A549 (cell line): ENCODE data around the gene DHX29. TPM values are rescaled to one million over a fixed set of nuclear protein-coding genes. Genes with fewer than 3 reads are reported as not detected.

Experiments used
- ATAC-seq, 2 experiments: fragments of 200-7000 bp in 1 of 2; fragments of >200 bp in 1 of 2; cut with Nextera tagmentation in 1 of 2; cut with Tn5 transposase in 1 of 2; 3 replicates each; pipeline versions ENCODE4 v1.8.0 to v1.9.1; 2018 to 2020; ENCODE audit warnings: mild to moderate bottlenecking in 1 of 2, moderate library complexity in 1 of 2
- CTCF ChIA-PET: fragments of 300-600 bp; sonication (Branson Sonifier 250); formaldehyde crosslinking; extraction: SDS; loops from one replicate; lab custom pipeline; 2021; ENCODE audit warnings: antibody characterized with exemption, inconsistent platforms; lab: Yijun Ruan, JAX
- POLR2A ChIA-PET: fragments of 350-600 bp; formaldehyde crosslinking; extraction: SDS; loops from one replicate; lab custom pipeline; 2021; ENCODE audit warnings: antibody characterized with exemption, inconsistent platforms; lab: Yijun Ruan, JAX
- DNase-seq, 2 experiments: peaks; one replicate each; pipeline versions ENCODE4 v3.0.0 to v3.0.0-alpha.2; 2011 to 2016; ENCODE audit warnings: low read depth in 1 of 2, low spot score in 1 of 2
- FAIRE-seq: peaks from 2 replicates; lab custom pipeline; 2011; peaks lifted over from hg19 to GRCh38; lab: Jason Lieb, UNC
- H3K27ac ChIP-seq, 2 experiments: fragments of >200 bp; sonication (Bioruptor Twin); formaldehyde crosslinking; 3 replicates each; pipeline ENCODE4 v1.5.1; 2016 to 2017
- H3K4me1 ChIP-seq: fragments of >200 bp; sonication (Bioruptor Twin); formaldehyde crosslinking; 3 replicates; pipeline ENCODE4 v1.6.1; 2016
- H3K4me2 ChIP-seq: fragments of >200 bp; sonication (Bioruptor Twin); formaldehyde crosslinking; 3 replicates; pipeline ENCODE4 v1.6.1; 2016
- H3K4me3 ChIP-seq: fragments of >200 bp; sonication (Bioruptor Twin); formaldehyde crosslinking; 3 replicates; pipeline ENCODE4 v1.5.1; 2016
- H3K9me3 ChIP-seq: fragments of >200 bp; sonication (Bioruptor Twin); formaldehyde crosslinking; 3 replicates; pipeline ENCODE4 v1.6.1; 2016
- BCL3 ChIP-seq: fragments of >200 bp; sonication (Bioruptor Twin); formaldehyde crosslinking; IDR thresholded peaks from 3 replicates; pipeline ENCODE4 v1.6.1; 2016
- CBX2 ChIP-seq: fragments of 200-600 bp; sonication (generic); IDR thresholded peaks from 2 replicates; pipeline ENCODE4 v1.6.1; 2016; ENCODE audit warnings: low read depth, mild to moderate bottlenecking, borderline replicate concordance
- CHD2 ChIP-seq: fragments of 150-350 bp; IDR thresholded peaks from 2 replicates; pipeline ENCODE4 v1.6.1; 2014; ENCODE audit warnings: low read length; ENCODE audit not compliant: partially characterized antibody
- CHD4 ChIP-seq: fragments of 200-600 bp; sonication (generic); IDR thresholded peaks from 2 replicates; pipeline ENCODE4 v1.6.1; 2016; ENCODE audit warnings: antibody characterized with exemption, mild to moderate bottlenecking, borderline replicate concordance
- CTCF ChIP-seq: fragments of >200 bp; sonication (Bioruptor Twin); formaldehyde crosslinking; IDR thresholded peaks from 3 replicates; pipeline ENCODE4 v1.5.1; 2016
- E2F6 ChIP-seq: IDR thresholded peaks from 2 replicates; pipeline ENCODE4 v1.6.1; 2012; ENCODE audit warnings: low read depth, borderline replicate concordance
- EHF ChIP-seq: fragments of 250-450 bp; sonication (Bioruptor Pico); IDR thresholded peaks from 2 replicates; pipeline ENCODE4 v1.5.0; 2020; ENCODE audit warnings: mild to moderate bottlenecking
- EHMT2 ChIP-seq: fragments of 200-600 bp; sonication (generic); IDR thresholded peaks from 2 replicates; pipeline ENCODE4 v1.6.1; 2016; ENCODE audit warnings: antibody characterized with exemption, low read depth, mild to moderate bottlenecking, moderate library complexity
- ESRRA ChIP-seq: fragments of 150-350 bp; IDR thresholded peaks from 2 replicates; pipeline ENCODE4 v1.6.1; 2014; ENCODE audit warnings: mild to moderate bottlenecking, low read length, borderline replicate concordance
- FOSB ChIP-seq: fragments of 250-450 bp; sonication (Bioruptor Pico); IDR thresholded peaks from 2 replicates; pipeline ENCODE4 v1.5.0; 2020; ENCODE audit warnings: mild to moderate bottlenecking, moderate library complexity
- HDAC2 ChIP-seq: fragments of 200-600 bp; sonication (generic); IDR thresholded peaks from 2 replicates; pipeline ENCODE4 v1.6.1; 2016
- HES2 ChIP-seq: fragments of >200 bp; sonication (Bioruptor Twin); formaldehyde crosslinking; IDR thresholded peaks from 2 replicates; pipeline ENCODE4 v1.6.1; 2016
- HEYL ChIP-seq: fragments of 250-450 bp; sonication (Bioruptor Pico); IDR thresholded peaks from 2 replicates; pipeline ENCODE4 v1.8.0; 2021; ENCODE audit warnings: mild to moderate bottlenecking, moderate library complexity
- HOXA7 ChIP-seq: fragments of 250-450 bp; sonication (Bioruptor Pico); IDR thresholded peaks from 2 replicates; pipeline ENCODE4 v1.5.0; 2020; ENCODE audit warnings: mild to moderate bottlenecking, moderate library complexity
- HOXB5 ChIP-seq: fragments of 250-450 bp; sonication (Bioruptor Pico); IDR thresholded peaks from 2 replicates; pipeline ENCODE4 v1.5.0; 2020; ENCODE audit warnings: mild to moderate bottlenecking, moderate library complexity
- MAFK ChIP-seq: fragments of 450-650 bp; IDR thresholded peaks from 2 replicates; pipeline ENCODE4 v1.6.1; 2014; ENCODE audit not compliant: partially characterized antibody
- MAX ChIP-seq: IDR thresholded peaks from 2 replicates; pipeline ENCODE4 v1.6.1; 2012
- MAZ ChIP-seq: fragments of 150-350 bp; IDR thresholded peaks from 2 replicates; pipeline ENCODE4 v1.6.1; 2014; ENCODE audit warnings: antibody characterized with exemption, low read depth, low read length, borderline replicate concordance
- PHF8 ChIP-seq: fragments of 200-600 bp; sonication (generic); IDR thresholded peaks from 2 replicates; pipeline ENCODE4 v1.6.1; 2016; ENCODE audit warnings: low read depth, mild to moderate bottlenecking, antibody characterized with exemption, moderate library complexity, borderline replicate concordance
- POLR2AphosphoS2 ChIP-seq: conservative IDR thresholded peaks from 2 replicates; pipeline ENCODE4 v1.6.1; 2012; ENCODE audit warnings: low read length, improper control_type of control experiment, inconsistent platforms
- RAD21 ChIP-seq, 2 experiments: fragments of >200 bp in 1 of 2; sonication (Bioruptor Twin) in 1 of 2; formaldehyde crosslinking in 1 of 2; IDR thresholded peaks in 1 of 2; conservative IDR thresholded peaks in 1 of 2; 2 replicates in 1 of 2; 3 replicates in 1 of 2; pipeline ENCODE4 v1.6.1; 2012 to 2018; ENCODE audit warnings: inconsistent platforms in 1 of 2
- RNF2 ChIP-seq: fragments of 200-600 bp; sonication (generic); IDR thresholded peaks from 2 replicates; pipeline ENCODE4 v1.6.1; 2016; ENCODE audit warnings: low read depth, mild to moderate bottlenecking, antibody characterized with exemption, moderate library complexity, borderline replicate concordance
- SMC3 ChIP-seq: fragments of >200 bp; sonication (Bioruptor Twin); formaldehyde crosslinking; IDR thresholded peaks from 3 replicates; pipeline ENCODE4 v1.6.1; 2018; ENCODE audit warnings: inconsistent platforms
- WGBS: methylation state at CpG from one replicate; pipeline ENCODE4 v1.1.6; 2017; ENCODE audit errors: missing lambda C conversion rate; 5-methylcytosine and 5-hydroxymethylcytosine counted together
- polyA plus RNA-seq, 4 experiments: library from polyadenylated mRNA; depleted of rRNA in 3 of 4; stranded (reverse); fragments of >200 nt; fragmentation: RNase III in 1 of 4; extraction: RNeasy Plus Mini Kit Qiagen cat#74134 plus additional on column Dnase treatment in 1 of 4; gene quantifications; 2 replicates in 3 of 4; 3 replicates in 1 of 4; pipeline ENCODE4 v1.2.3, GENCODE V29; 2011 to 2017

DHX29 gene
- polyA plus RNA-seq, 2 of the 4 experiments (the other 2 are of a cell fraction), result 12.3 to 25.4 TPM

- ChIA-PET POLR2A (interaction anchor here (0.9 kb wide), 1 partner anchor 12 kb away, joined by 3 read pairs; the partner anchor contains the start of gene DHX29), CTCF (interaction anchor here (1.0 kb wide), 1 partner anchor 14 kb away, joined by 3 read pairs; no protein-coding TSS in a partner anchor)
- Histone ChIP-seq H3K4me2 (no peak overlapping the region), H3K9me3 (peaks cover 11% of the 10 kb centered on the region; the same call in 2 of the 3 replicates), H3K4me1 (no peaks in the 10 kb centered on the region), H3K4me3 (no peak overlapping the region), H3K27ac (no peak overlapping the region)
- DNase-seq (no peak), FAIRE-seq (no peak), ATAC-seq (no peak)
- WGBS, result 88% methylated on average over 1 of the region's 1 CpG
- no peak for TF ChIP-seq FOSB
- no peak for TF ChIP-seq SMC3
- no peak for TF ChIP-seq POLR2AphosphoS2
These were observed 12.6 kb downstream of the DHX29 start for GRCh38 chr5:55294935-55295334.

- Histone ChIP-seq H3K4me2 (no peak overlapping the region), H3K27ac (no peak overlapping the region), H3K9me3 (peaks cover 11% of the 10 kb centered on the region; the same call in 2 of the 3 replicates), H3K4me1 (no peaks in the 10 kb centered on the region), H3K4me3 (no peak overlapping the region)
- no peak for FAIRE-seq
- TF ChIP-seq CHD4 (no peak), CHD2 (no peak), E2F6 (no peak), RAD21 (conservative IDR thresholded peaks at IDR 0.05 in 1 of 2, IDR thresholded peaks at IDR 0.05 in 1 of 2) (no peak), FOSB (no peak), HES2 (no peak), EHF (CRISPR knock-in tag) (no peak), CBX2 (no peak), MAX (no peak)
- ATAC-seq, result no peak
- DNase-seq, result no peak
- ChIA-PET CTCF (interaction anchor here (1.1 to 1.5 kb wide), 3 partner anchors 16 to 66 kb away, joined by 3 read pairs; partner anchors contain the start of genes DHX29 and MTREX), POLR2A (no interaction called here)
- 85% methylated on average over 2 of the region's 2 CpGs for WGBS
These were observed 16.5 kb downstream of the DHX29 start for GRCh38 chr5:55290991-55291390.

GRCh38 chr5:55289808-55290207 lies 17.7 kb downstream of the DHX29 start:
- ChIA-PET CTCF (interaction anchor here (1.1 to 1.2 kb wide), 2 partner anchors 17 to 64 kb away, joined by 3 read pairs; partner anchors contain the start of genes DHX29 and MTREX), POLR2A (no interaction called here)
- DNase-seq, result no peak
- Histone ChIP-seq H3K27ac (no peak overlapping the region), H3K4me3 (no peak overlapping the region), H3K4me2 (no peak overlapping the region), H3K4me1 (no peaks in the 10 kb centered on the region), H3K9me3 (peaks cover 2% of the 10 kb centered on the region; the same call in 1 of the 3 replicates)
- no peak for FAIRE-seq
- TF ChIP-seq MAFK, result peak; percentile 67
- TF ChIP-seq HDAC2, result no peak
- ATAC-seq, result no peak

- WGBS, result 97% methylated on average over 1 of the region's 1 CpG
- Histone ChIP-seq H3K4me1 (no peaks in the 10 kb centered on the region), H3K9me3 (no peaks in the 10 kb centered on the region), H3K27ac (no peak overlapping the region)
- POLR2A ChIA-PET, result no interaction called here
- peak; percentile 63 for FAIRE-seq
- TF ChIP-seq HDAC2 (no peak), MAZ (no peak), HOXA7 (CRISPR knock-in tag) (no peak), E2F6 (no peak), HOXB5 (CRISPR knock-in tag) (no peak), EHMT2 (no peak), CTCF (no peak), BCL3 (no peak), ESRRA (no peak), RNF2 (no peak), PHF8 (no peak), HEYL (CRISPR knock-in tag) (no peak), EHF (CRISPR knock-in tag) (no peak), CHD2 (no peak), MAX (no peak)
- TF ChIP-seq, all 56 proteins: peak for 0
- Histone ChIP-seq H3K4me3 (no peak overlapping the region), H3K4me2 (no peak overlapping the region)
- CTCF ChIA-PET, result interaction anchor here (0.8 to 1.3 kb wide), 2 partner anchors 21 to 60 kb away, joined by 3 to 4 read pairs; partner anchors contain the start of gene DHX29
- DNase-seq (no peak), ATAC-seq (no peak)
These were observed 21.0 kb downstream of the DHX29 start for GRCh38 chr5:55286411-55286933.
